Measurements from ENCODE around the gene CFC1B.
"Not testable (repeated sequence)": the region's sequence is repeated elsewhere in the genome, so short reads cannot be mapped to it uniquely, and the experiment has no call there.

GRCh38 chr2:130531672-130532071 is 10.7 kb downstream of the CFC1B start:
- TF ChIP-seq POLR2A (IDR thresholded peaks at IDR 0.05; ENCODE audit: low read length); GATA1 (IDR thresholded peaks at IDR 0.05; ENCODE audit: low read depth, low read length): not testable (repeated sequence)

All from erythroblast (primary cell).